Loucy (cell line): ENCODE measurements around the gene SLC1A1.

ENCODE experiments used
- EZH2phosphoT487 ChIP-seq: fragments of 200-600 bp; IDR thresholded peaks from 2 replicates; pipeline ENCODE4 v1.6.1; 2018; ENCODE audit warnings: antibody characterized with exemption, mild to moderate bottlenecking, moderate library complexity, borderline replicate concordance
- TF ChIP-seq, protein P1 (sequence below): fragments of 200-600 bp; sonication (generic); conservative IDR thresholded peaks from 2 replicates; pipeline ENCODE4 v1.5.1; 2014; ENCODE audit warnings: mild to moderate bottlenecking, antibody characterized with exemption, low read length

DNA sequence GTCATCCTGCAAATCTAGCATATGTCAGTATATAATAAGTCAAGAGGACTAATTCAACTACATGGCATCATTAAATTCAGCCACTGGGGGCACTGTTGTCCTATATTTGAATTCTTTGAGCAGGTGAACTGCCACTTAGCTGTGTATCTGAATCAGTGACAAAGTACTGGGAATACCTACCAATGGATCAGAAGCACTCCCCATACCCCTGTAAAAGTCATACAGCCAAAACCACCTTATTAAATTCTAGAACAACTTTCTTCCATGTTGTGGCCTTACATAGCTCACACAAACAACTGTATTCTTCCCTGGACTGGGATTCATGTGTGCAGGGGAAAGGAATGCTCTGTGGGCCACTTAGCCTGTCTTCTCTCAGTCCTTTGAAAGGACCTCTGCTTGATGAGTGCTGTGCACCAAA, 114.4 kb downstream of the SLC1A1 start:
- TF ChIP-seq, protein P1, sequence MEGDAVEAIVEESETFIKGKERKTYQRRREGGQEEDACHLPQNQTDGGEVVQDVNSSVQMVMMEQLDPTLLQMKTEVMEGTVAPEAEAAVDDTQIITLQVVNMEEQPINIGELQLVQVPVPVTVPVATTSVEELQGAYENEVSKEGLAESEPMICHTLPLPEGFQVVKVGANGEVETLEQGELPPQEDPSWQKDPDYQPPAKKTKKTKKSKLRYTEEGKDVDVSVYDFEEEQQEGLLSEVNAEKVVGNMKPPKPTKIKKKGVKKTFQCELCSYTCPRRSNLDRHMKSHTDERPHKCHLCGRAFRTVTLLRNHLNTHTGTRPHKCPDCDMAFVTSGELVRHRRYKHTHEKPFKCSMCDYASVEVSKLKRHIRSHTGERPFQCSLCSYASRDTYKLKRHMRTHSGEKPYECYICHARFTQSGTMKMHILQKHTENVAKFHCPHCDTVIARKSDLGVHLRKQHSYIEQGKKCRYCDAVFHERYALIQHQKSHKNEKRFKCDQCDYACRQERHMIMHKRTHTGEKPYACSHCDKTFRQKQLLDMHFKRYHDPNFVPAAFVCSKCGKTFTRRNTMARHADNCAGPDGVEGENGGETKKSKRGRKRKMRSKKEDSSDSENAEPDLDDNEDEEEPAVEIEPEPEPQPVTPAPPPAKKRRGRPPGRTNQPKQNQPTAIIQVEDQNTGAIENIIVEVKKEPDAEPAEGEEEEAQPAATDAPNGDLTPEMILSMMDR, result peak; percentile 81
- TF ChIP-seq EZH2phosphoT487, result no peak
